Endometrium (tissue), 2 donors: ENCODE data around the gene MT1F.

Source experiments
- FAIRE-seq: peaks from 2 replicates; lab custom pipeline; 2012; peaks lifted over from hg19 to GRCh38; lab: Jason Lieb, UNC
- donor health status: control.
- donor health status: control.

Gene MT1F

GRCh38 chr16:56625943-56626654 lies 31.7 kb upstream of the MT1F start:
- no peak for FAIRE-seq

- no peak for FAIRE-seq
Observed at GRCh38 chr16:56626685-56627084, 31.1 kb upstream of the MT1F start.

DNA sequence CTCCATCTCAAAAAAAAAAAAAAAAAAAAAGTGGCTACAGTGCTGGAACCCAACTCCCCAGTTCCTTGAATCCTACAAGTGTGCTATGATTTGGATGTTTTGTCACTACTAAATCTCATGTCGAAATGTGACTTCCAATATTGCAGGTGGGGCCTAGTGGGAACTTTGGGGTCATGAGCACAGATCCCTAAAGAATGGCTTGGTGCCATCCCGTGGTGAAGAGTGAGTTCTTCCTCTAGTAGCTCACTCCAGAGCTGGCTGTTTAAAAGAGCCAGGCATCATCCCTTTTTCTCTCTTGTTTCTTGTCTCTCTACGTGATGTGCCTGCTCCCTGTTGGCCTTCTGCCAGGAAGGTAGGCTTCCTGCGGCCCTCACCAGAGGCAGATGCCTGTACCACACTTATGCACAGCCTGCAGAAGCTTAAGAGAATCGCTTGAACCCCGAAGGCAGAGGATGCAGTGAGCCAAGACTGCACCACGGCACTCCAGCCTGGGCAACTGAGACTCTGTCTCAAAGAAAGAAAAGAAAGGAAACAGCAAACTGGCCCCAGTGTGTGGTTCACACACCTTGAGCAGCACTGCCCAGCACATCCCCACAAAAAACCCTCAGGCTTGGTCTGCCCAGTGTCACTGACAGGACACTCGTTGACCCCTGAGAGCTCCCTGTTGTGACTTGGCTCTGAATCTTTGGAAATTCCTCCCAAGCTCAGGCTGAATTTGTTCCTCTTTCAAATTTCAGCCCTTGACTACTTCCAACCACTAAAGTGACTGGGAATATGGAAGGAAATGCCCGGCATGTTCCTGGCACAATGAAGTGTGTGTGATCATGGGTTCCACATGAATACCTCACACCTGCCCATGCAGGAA lies 29.0 kb upstream of the MT1F start:
- no peak for FAIRE-seq

- FAIRE-seq: no peak
Observed at GRCh38 chr16:56629531-56629930, 28.2 kb upstream of the MT1F start.

DNA sequence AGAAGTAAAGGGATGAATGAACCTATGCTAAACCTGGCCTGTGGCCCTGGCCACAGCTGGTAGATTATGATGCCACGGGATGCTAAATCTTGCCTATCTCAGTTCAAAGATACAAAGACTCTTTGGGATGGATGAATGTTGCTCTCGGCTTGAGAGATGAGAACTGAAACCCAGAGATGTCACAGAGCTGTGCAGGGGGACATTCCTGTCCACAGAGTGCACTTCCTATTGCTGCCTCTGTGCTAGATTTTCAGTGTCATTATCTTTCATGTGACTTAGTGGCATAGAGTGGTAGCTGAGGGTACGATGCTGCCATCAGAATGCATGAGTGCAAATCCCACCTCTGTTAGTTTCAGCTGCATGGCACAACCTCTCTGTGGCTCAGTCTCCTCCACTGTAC lies 27.6 kb upstream of the MT1F start:
- no peak for FAIRE-seq

- FAIRE-seq: no peak
Observed at GRCh38 chr16:56631197-56631596, 26.6 kb upstream of the MT1F start.

- no peak for FAIRE-seq
Observed at GRCh38 chr16:56631832-56632155, 26.0 kb upstream of the MT1F start.

DNA sequence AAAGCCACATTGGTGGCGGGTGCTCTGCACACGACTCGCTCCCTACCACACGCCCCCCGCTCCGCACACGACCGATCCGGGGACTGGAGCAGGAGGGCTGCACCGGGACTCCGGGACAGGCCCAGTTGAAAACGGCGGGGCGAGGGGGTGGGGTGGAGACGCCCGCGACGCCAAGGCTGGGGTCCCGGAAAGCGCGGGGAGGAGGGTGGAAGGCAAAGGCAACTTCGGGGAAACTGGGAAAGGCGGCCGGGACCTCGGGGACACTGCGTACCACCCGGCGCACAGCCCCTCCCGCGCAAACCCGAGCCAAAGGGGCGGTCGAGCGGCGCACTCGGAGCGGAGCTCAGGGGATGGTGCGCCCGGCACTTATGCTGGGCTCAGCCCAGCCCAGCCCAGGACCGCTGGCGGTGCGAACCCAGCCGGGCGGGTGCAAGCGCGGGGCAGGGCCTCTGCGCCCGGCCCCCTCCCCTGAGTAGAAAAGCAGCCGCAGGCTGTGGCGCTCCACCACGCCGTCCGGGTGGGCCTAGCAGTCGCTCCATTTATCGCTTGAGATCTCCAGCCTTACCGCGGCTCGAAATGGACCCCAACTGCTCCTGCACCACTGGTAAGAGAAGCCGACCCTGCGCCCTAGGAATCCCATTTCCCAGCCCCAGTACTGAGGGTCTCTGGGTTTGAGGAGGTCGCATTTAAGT lies 25.5 kb upstream of the MT1F start, which contains the start of gene MT1M:
Gene MT1M, plus strand, starts transcription at position 504 of the 692 bp plus-strand sequence. Its CDS starts 73 bp downstream, at position 577.
- FAIRE-seq: no peak

DNA sequence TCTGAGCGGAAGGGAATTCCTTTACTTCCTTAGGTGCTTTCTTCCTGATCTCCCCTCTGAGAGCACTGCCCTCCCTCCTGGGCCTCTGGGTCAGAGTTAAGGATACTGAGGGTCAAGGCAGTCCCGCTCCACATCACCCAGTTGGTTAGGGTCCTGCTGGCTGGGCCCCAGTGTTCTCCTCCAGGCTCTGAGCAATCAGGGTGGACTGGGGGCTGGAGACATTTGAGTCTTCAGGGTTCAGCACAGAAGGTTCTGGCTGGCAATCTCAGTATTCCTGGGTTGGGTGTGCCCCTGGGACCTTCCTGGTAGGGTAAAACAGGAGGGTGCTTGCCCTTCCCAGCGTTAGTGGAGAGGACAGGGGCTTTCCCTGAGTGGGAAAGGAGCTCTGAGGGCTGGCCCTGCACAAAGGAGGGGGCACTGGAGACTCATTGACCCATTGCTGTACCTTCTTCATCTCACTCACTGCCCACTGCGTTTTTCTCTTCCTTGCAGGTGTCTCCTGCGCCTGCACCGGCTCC lies 24.9 kb upstream of the MT1F start:
- no peak for FAIRE-seq

DNA sequence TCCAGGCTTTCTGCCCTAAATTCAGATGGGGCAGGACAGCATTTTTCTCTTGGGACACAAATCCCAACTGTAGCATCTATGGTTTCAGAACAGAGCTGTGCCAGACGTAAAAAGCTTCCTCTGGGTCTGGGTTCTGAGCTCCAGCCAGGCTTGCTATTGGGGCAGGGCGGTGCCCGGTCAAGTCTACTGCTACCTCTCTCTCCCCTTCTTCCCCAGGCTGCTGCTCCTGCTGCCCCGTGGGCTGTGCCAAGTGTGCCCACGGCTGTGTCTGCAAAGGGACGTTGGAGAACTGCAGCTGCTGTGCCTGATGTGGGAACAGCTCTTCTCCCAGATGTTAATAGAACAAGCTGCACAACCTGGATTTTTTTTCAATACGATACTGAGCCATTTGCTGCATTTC lies 24.2 kb upstream of the MT1F start:
- no peak for FAIRE-seq

DNA sequence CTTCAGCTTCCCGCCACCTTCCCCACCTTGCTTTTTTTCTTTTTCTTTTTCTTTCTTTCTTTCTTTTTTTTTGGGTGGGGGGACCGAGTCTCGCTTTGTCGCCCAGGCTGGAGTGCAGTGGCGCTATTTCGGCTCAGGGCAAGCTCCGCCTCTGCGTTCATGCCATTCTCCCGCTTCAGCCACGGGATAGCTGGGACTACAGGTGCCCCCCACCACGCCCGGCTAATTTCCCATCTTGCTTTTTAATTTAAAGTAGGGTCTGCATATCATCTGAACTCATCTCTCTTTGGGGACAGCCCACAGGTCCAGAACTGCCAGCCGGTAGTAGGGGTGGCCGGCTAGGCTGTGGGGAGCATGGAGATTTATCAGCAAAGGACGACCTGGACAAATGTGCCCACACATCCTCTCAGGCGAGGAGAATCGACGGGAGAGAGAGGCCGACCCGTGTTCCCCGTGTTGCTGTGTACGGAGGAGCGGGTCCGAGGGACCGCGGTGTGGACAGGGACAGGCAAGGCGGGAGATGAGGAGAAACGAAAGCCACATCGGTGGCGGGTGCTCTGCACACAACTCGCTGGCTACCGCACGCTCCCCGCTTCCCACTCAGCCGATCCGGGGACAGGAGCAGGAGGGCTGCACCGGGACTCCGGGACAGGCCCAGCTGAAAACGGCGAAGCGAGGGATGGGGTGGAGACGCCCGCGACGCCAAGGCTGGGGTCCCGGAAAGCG lies 22.9 kb upstream of the MT1F start:
- FAIRE-seq: no peak

GRCh38 chr16:56635441-56635967 lies 22.3 kb upstream of the MT1F start:
- no peak for FAIRE-seq

- FAIRE-seq: no peak
Observed at GRCh38 chr16:56636616-56637413, 20.9 kb upstream of the MT1F start.

- no peak for FAIRE-seq
Observed at GRCh38 chr16:56637814-56638750, 19.7 kb upstream of the MT1F start, which contains the start of gene MT1A. TSS of gene MT1A (plus strand) at chr16:56638666. CDS start at chr16:56638739, 73 bp downstream.

DNA sequence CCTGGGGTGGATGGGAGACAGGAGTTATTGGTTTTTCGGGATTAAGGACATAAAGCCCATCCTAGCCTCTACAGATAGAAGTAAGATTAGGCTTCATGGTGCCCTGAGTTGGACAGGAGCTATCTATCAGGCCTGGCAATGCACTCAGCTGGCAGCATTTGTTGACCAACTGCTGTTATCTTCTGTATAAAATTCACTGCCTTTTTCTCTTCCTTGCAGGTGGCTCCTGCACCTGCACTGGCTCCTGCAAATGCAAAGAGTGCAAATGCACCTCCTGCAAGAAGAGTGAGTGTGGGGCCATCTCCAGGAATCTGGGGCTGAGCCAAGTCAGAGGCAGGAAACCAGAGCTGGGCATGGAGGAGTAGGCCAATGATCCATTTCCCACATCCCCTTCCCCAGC lies 18.7 kb upstream of the MT1F start:
- no peak for FAIRE-seq

GRCh38 chr16:56640076-56640475 lies 17.7 kb upstream of the MT1F start:
- no peak for FAIRE-seq

DNA sequence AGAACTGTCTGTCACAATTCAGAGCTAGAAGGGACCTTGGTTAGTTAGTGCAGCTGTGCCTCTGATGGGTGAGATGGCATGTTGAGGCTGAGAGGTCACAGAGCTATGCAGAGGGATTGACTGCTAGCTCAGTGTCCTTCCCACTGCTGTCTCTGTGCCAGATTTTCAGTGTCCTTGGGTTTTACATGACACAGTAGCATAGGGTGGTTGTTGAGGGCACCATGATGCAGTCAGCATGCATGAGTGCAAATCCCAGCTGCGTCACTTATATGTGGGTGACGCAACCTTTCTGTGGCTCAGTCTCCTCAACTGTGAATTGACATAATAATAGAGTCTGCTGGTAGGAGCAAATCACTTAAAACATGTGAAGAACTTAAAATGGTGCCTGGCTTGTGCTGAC lies 16.6 kb upstream of the MT1F start:
- FAIRE-seq: no peak

GRCh38 chr16:56643080-56643778 lies 14.5 kb upstream of the MT1F start:
- FAIRE-seq: no peak

- no peak for FAIRE-seq
Observed at GRCh38 chr16:56643833-56644232, 13.9 kb upstream of the MT1F start.
